Fibroblast of lung (primary cell): ENCODE data around the gene DYSF. TPM values are rescaled to one million over a fixed set of nuclear protein-coding genes. Genes with fewer than 3 reads are reported as not detected.

Experiments used
- DNase-seq, 2 donors: peaks; one replicate each; pipeline versions ENCODE4 v3.0.0 to v3.0.0-alpha.2; 2010; ENCODE audit warnings: low read depth in 2 of 2
- H2AFZ ChIP-seq: 2 replicates; pipeline ENCODE4 v1.5.1; 2012; ENCODE audit warnings: low read length, control low read depth, inconsistent platforms
- H3K27ac ChIP-seq: 2 replicates; pipeline ENCODE4 v1.5.1; 2011; ENCODE audit warnings: low read length, control low read depth; ENCODE audit not compliant: insufficient read depth
- H3K27me3 ChIP-seq: 2 replicates; pipeline ENCODE4 v1.5.1; 2011; ENCODE audit warnings: mild to moderate bottlenecking, low read length; ENCODE audit not compliant: control insufficient read depth, insufficient read depth
- H3K36me3 ChIP-seq: 2 replicates; pipeline ENCODE4 v1.5.1; 2011; ENCODE audit warnings: low read length; ENCODE audit not compliant: control insufficient read depth, insufficient read depth
- H3K4me1 ChIP-seq: 2 replicates; pipeline ENCODE4 v1.5.1; 2011; ENCODE audit warnings: low read length; ENCODE audit not compliant: control insufficient read depth, insufficient read depth; ENCODE audit errors: extremely low read depth
- H3K4me2 ChIP-seq: 2 replicates; pipeline ENCODE4 v1.5.1; 2011; ENCODE audit warnings: low read length, control low read depth; ENCODE audit not compliant: insufficient read depth; ENCODE audit errors: extremely low read depth
- H3K4me3 ChIP-seq, 4 experiments: fragments of 200-600 bp in 1 of 4; sonication (generic) in 1 of 4; replicated peaks in 1 of 4; 2 replicates each; pipeline ENCODE4 v1.5.1; 2011 to 2016; ENCODE audit warnings: low read length in 4 of 4, low read depth in 3 of 4, mild to moderate bottlenecking in 3 of 4, control low read depth in 2 of 4, inconsistent platforms in 1 of 4, mixed read lengths in 1 of 4; ENCODE audit not compliant: insufficient read depth in 1 of 4; ENCODE audit errors: control extremely low read depth in 1 of 4
- H3K79me2 ChIP-seq: 2 replicates; pipeline ENCODE4 v1.5.1; 2012; ENCODE audit warnings: mild to moderate bottlenecking, low read length, inconsistent platforms; ENCODE audit not compliant: control insufficient read depth, insufficient read depth
- H3K9ac ChIP-seq: 2 replicates; pipeline ENCODE4 v1.5.1; 2011; ENCODE audit warnings: mild to moderate bottlenecking, low read length, control low read depth; ENCODE audit not compliant: insufficient read depth
- H3K9me3 ChIP-seq: 2 replicates; pipeline ENCODE4 v1.5.1; 2012; ENCODE audit warnings: low read depth, low read length; ENCODE audit not compliant: control insufficient read depth, insufficient read depth
- H4K20me1 ChIP-seq: 2 replicates; pipeline ENCODE4 v1.5.1; 2011; ENCODE audit warnings: low read length; ENCODE audit not compliant: control insufficient read depth, insufficient read depth; ENCODE audit errors: extremely low read depth
- CTCF ChIP-seq, 2 donors: IDR thresholded peaks in 1 of 2; conservative IDR thresholded peaks in 1 of 2; 1 replicate in 1 of 2; 2 replicates in 1 of 2; pipeline ENCODE4 v1.5.1; 2011 to 2012; ENCODE audit warnings: low read length in 2 of 2, control low read depth in 1 of 2, inconsistent platforms in 1 of 2, low read depth in 1 of 2, mild to moderate bottlenecking in 1 of 2
- EZH2 ChIP-seq: IDR thresholded peaks from 2 replicates; pipeline ENCODE4 v1.5.1; 2012; ENCODE audit warnings: low read length, control low read depth, mild to moderate bottlenecking; ENCODE audit errors: missing control alignments
- polyA plus RNA-seq, 2 donors: library from polyadenylated mRNA; depleted of rRNA in 1 of 2; stranded (reverse) in 1 of 2; unstranded in 1 of 2; fragments of >200 nt; gene quantifications; 2 replicates each; pipeline ENCODE4 v1.2.1, GENCODE V29; 2011 to 2012; ENCODE audit warnings: missing spikeins in 1 of 2
- total RNA-seq: library from RNA; depleted of rRNA; stranded (reverse); fragments of >200 nt; gene quantifications from 2 replicates; pipeline ENCODE4 v1.2.1, GENCODE V29; 2014

The DYSF gene
- total and polyA plus RNA-seq, 2 donors (not counting 1 experiment from before 2014, with no cell fraction given): under 0.01 to 0.67 TPM

- no peak overlapping the region for H3K4me3 ChIP-seq
- H3K4me1 ChIP-seq: no peaks in the 10 kb centered on the region
- no peaks in the 10 kb centered on the region for H3K36me3 ChIP-seq
- H3K9ac ChIP-seq: no peak overlapping the region
- no peak overlapping the region for H2AFZ ChIP-seq
- no peaks in the 10 kb centered on the region for H3K27me3 ChIP-seq
- no peaks in the 10 kb centered on the region for H3K79me2 ChIP-seq
- TF ChIP-seq CTCF (conservative IDR thresholded peaks at IDR 0.05 in 1 of 2, IDR thresholded peaks at IDR 0.05 in 1 of 2; ENCODE audit: low read depth in 1 of 2, low read length in 2 of 2) (no peak), EZH2 (no peak)
- H3K27ac ChIP-seq: no peak overlapping the region
- DNase-seq: no peak
- no peaks in the 10 kb centered on the region for H3K9me3 ChIP-seq
- H3K4me2 ChIP-seq: no peak overlapping the region
- no peaks in the 10 kb centered on the region for H4K20me1 ChIP-seq
Observed at GRCh38 chr2:71630454-71631328, 177.3 kb downstream of the DYSF start.

- Histone ChIP-seq H3K4me3 (peak overlapping the region in 1 of 4 experiments; percentile 23), H3K27ac (no peak overlapping the region)
Observed at GRCh38 chr2:71631411-71631931, 178.1 kb downstream of the DYSF start.

More at GRCh38 chr2:71631411-71631931, 178.1 kb downstream of the DYSF start:
- H2AFZ ChIP-seq: no peak overlapping the region
- no peaks in the 10 kb centered on the region for H3K4me1 ChIP-seq
- H3K9ac ChIP-seq: no peak overlapping the region
- no peaks in the 10 kb centered on the region for H3K79me2 ChIP-seq
- no peaks in the 10 kb centered on the region for H3K36me3 ChIP-seq
- H3K27me3 ChIP-seq: no peaks in the 10 kb centered on the region
- H3K9me3 ChIP-seq: no peaks in the 10 kb centered on the region
- TF ChIP-seq EZH2 (no peak), CTCF (conservative IDR thresholded peaks at IDR 0.05 in 1 of 2, IDR thresholded peaks at IDR 0.05 in 1 of 2; ENCODE audit: low read depth in 1 of 2, low read length in 2 of 2) (no peak)
- DNase-seq: peak in 1 of 2 donors; percentile 61
- H4K20me1 ChIP-seq: no peaks in the 10 kb centered on the region
- H3K4me2 ChIP-seq: no peak overlapping the region
